ENCODE data around the gene ADCK2. TPM values are rescaled to one million over a fixed set of nuclear protein-coding genes. Genes with fewer than 3 reads are reported as not detected.
"Not testable (repeated sequence)": the region's sequence is repeated elsewhere in the genome, so short reads cannot be mapped to it uniquely, and the experiment has no call there.

ADCK2 gene
- total RNA-seq, 1 donor from 2014 or later = 12.4 TPM

GRCh38 chr7:140707132-140707531, 34.4 kb downstream of the ADCK2 start:
- no peak overlapping the region for H3K4me3 Mint-ChIP-seq (ENCODE audit: unreplicated experiment)
- H3K4me2 ChIP-seq (ENCODE audit: low read length) = no peak overlapping the region

GRCh38 chr7:140708764-140709163, 36.0 kb downstream of the ADCK2 start:
- not testable (repeated sequence) for H3K4me1 ChIP-seq (ENCODE audit: insufficient read depth, low read length); DNase-seq (ENCODE audit: low read depth); H3K9ac ChIP-seq (ENCODE audit: low read length); H3K27ac ChIP-seq (ENCODE audit: low read depth, low read length); H3K27me3 ChIP-seq (ENCODE audit: insufficient read depth, low read length); H2AFZ ChIP-seq (ENCODE audit: low read depth, low read length); H3K27ac Mint-ChIP-seq (ENCODE audit: unreplicated experiment); H3K27me3 Mint-ChIP-seq (ENCODE audit: low read depth, unreplicated experiment); H3K4me1 Mint-ChIP-seq (ENCODE audit: low read depth, unreplicated experiment); H3K4me2 ChIP-seq (ENCODE audit: low read length); H3K4me3 ChIP-seq (ENCODE audit: insufficient read depth, low read depth, low read length); H3K9me3 ChIP-seq (ENCODE audit: insufficient read depth, low read depth, low read length); H3K4me3 Mint-ChIP-seq (ENCODE audit: unreplicated experiment); H3K79me2 ChIP-seq (ENCODE audit: insufficient read depth, low read length); H3K36me3 ChIP-seq (ENCODE audit: insufficient read depth, low read length); FAIRE-seq
- H4K20me1 ChIP-seq (ENCODE audit: insufficient read depth, low read length) = peaks cover 10% of the 10 kb centered on the region
- H3K36me3 Mint-ChIP-seq (ENCODE audit: low read depth, unreplicated experiment) = peaks cover 11% of the 10 kb centered on the region
- peaks cover 13% of the 10 kb centered on the region for H3K9me3 Mint-ChIP-seq (ENCODE audit: unreplicated experiment)

More at GRCh38 chr7:140707132-140707531, 34.4 kb downstream of the ADCK2 start:
- H3K36me3 ChIP-seq (ENCODE audit: insufficient read depth, low read length) = peaks cover 5% of the 10 kb centered on the region
- no peak for TF ChIP-seq CTCF (IDR thresholded peaks at IDR 0.05; ENCODE audit: insufficient read depth, low read depth, low read length)
- no peak for TF ChIP-seq EZH2 (IDR thresholded peaks at IDR 0.05; ENCODE audit: insufficient read depth, low read length)
- H2AFZ ChIP-seq (ENCODE audit: low read depth, low read length) = no peak overlapping the region
- H3K9me3 ChIP-seq (ENCODE audit: insufficient read depth, low read depth, low read length) = no peaks in the 10 kb centered on the region
- Mint-ChIP-seq H3K36me3 (ENCODE audit: low read depth, unreplicated experiment) (peaks cover 16% of the 10 kb centered on the region), H3K27ac (ENCODE audit: unreplicated experiment) (no peak overlapping the region), H3K27me3 (ENCODE audit: low read depth, unreplicated experiment) (no peaks in the 10 kb centered on the region), H3K9me3 (ENCODE audit: unreplicated experiment) (peaks cover 5% of the 10 kb centered on the region), H3K4me1 (ENCODE audit: low read depth, unreplicated experiment) (peaks cover 4% of the 10 kb centered on the region)
- no peak overlapping the region for H3K27ac ChIP-seq (ENCODE audit: low read depth, low read length)
- no peak overlapping the region for H3K4me3 ChIP-seq (ENCODE audit: insufficient read depth, low read depth, low read length)
- DNase-seq (ENCODE audit: low read depth) = no peak
- peaks cover 21% of the 10 kb centered on the region for H4K20me1 ChIP-seq (ENCODE audit: insufficient read depth, low read length)
- no peak for FAIRE-seq
- H3K9ac ChIP-seq (ENCODE audit: low read length) = no peak overlapping the region
- no peaks in the 10 kb centered on the region for H3K27me3 ChIP-seq (ENCODE audit: insufficient read depth, low read length)
- H3K79me2 ChIP-seq (ENCODE audit: insufficient read depth, low read length) = peaks cover 18% of the 10 kb centered on the region
- H3K4me1 ChIP-seq (ENCODE audit: insufficient read depth, low read length) = no peaks in the 10 kb centered on the region

GRCh38 chr7:140712392-140712791, 39.6 kb downstream of the ADCK2 start:
- FAIRE-seq; H3K9ac ChIP-seq (ENCODE audit: low read length); H2AFZ ChIP-seq (ENCODE audit: low read depth, low read length); H3K4me3 Mint-ChIP-seq (ENCODE audit: unreplicated experiment); H3K4me3 ChIP-seq (ENCODE audit: insufficient read depth, low read depth, low read length); H3K79me2 ChIP-seq (ENCODE audit: insufficient read depth, low read length); H4K20me1 ChIP-seq (ENCODE audit: insufficient read depth, low read length); H3K4me1 ChIP-seq (ENCODE audit: insufficient read depth, low read length); H3K36me3 ChIP-seq (ENCODE audit: insufficient read depth, low read length); H3K27ac ChIP-seq (ENCODE audit: low read depth, low read length); H3K4me1 Mint-ChIP-seq (ENCODE audit: low read depth, unreplicated experiment); DNase-seq (ENCODE audit: low read depth); H3K27me3 ChIP-seq (ENCODE audit: insufficient read depth, low read length); H3K9me3 ChIP-seq (ENCODE audit: insufficient read depth, low read depth, low read length); H3K4me2 ChIP-seq (ENCODE audit: low read length); H3K27me3 Mint-ChIP-seq (ENCODE audit: low read depth, unreplicated experiment); H3K27ac Mint-ChIP-seq (ENCODE audit: unreplicated experiment): not testable (repeated sequence)
- Mint-ChIP-seq H3K36me3 (ENCODE audit: low read depth, unreplicated experiment) (peaks cover 19% of the 10 kb centered on the region), H3K9me3 (ENCODE audit: unreplicated experiment) (peaks cover 13% of the 10 kb centered on the region)
